ENCODE data around the gene FGGY.

The FGGY gene

GRCh38 chr1:59322394-59322793, 25.5 kb downstream of the FGGY start:
- no peak for TF ChIP-seq CTCF (IDR thresholded peaks at IDR 0.05; ENCODE audit: low read depth, low read length)
- TF ChIP-seq MYC (IDR thresholded peaks at IDR 0.05; ENCODE audit: low read depth, low read length): no peak
- no peak for TF ChIP-seq MAX (IDR thresholded peaks at IDR 0.05; ENCODE audit: low read depth, low read length)
- TF ChIP-seq POLR2A (IDR thresholded peaks at IDR 0.05; ENCODE audit: extremely low read depth, insufficient read length): no peak
- no peak for DNase-seq (ENCODE audit: low read depth)

GRCh38 chr1:59322814-59323213, 25.9 kb downstream of the FGGY start:
- H3K4me3 ChIP-seq (ENCODE audit: low read depth, low read length): no peak overlapping the region
- no peak for TF ChIP-seq POLR2A (IDR thresholded peaks at IDR 0.05; ENCODE audit: extremely low read depth, insufficient read length)
- TF ChIP-seq MAX (IDR thresholded peaks at IDR 0.05; ENCODE audit: low read depth, low read length): no peak
- no peak for TF ChIP-seq CTCF (IDR thresholded peaks at IDR 0.05; ENCODE audit: low read depth, low read length)
- TF ChIP-seq MYC (IDR thresholded peaks at IDR 0.05; ENCODE audit: low read depth, low read length): no peak

More at GRCh38 chr1:59322394-59322793, 25.5 kb downstream of the FGGY start:
- no peak overlapping the region for H3K4me3 ChIP-seq (ENCODE audit: low read depth, low read length)

GRCh38 chr1:59323879-59324278, 27.0 kb downstream of the FGGY start:
- no peak overlapping the region for H3K4me3 ChIP-seq (ENCODE audit: low read depth, low read length)
- TF ChIP-seq MAX (IDR thresholded peaks at IDR 0.05; ENCODE audit: low read depth, low read length) (no peak), POLR2A (IDR thresholded peaks at IDR 0.05; ENCODE audit: extremely low read depth, insufficient read length) (no peak), MYC (IDR thresholded peaks at IDR 0.05; ENCODE audit: low read depth, low read length) (no peak), CTCF (IDR thresholded peaks at IDR 0.05; ENCODE audit: low read depth, low read length) (no peak)
- DNase-seq (ENCODE audit: low read depth): no peak

More at GRCh38 chr1:59322814-59323213, 25.9 kb downstream of the FGGY start:
- no peak for DNase-seq (ENCODE audit: low read depth)

- no peak for DNase-seq (ENCODE audit: low read depth)
- H3K4me3 ChIP-seq (ENCODE audit: low read depth, low read length): no peak overlapping the region
- TF ChIP-seq MAX (IDR thresholded peaks at IDR 0.05; ENCODE audit: low read depth, low read length) (no peak), MYC (IDR thresholded peaks at IDR 0.05; ENCODE audit: low read depth, low read length) (no peak), CTCF (IDR thresholded peaks at IDR 0.05; ENCODE audit: low read depth, low read length) (no peak), POLR2A (IDR thresholded peaks at IDR 0.05; ENCODE audit: extremely low read depth, insufficient read length) (no peak)
These were observed 31.5 kb downstream of the FGGY start for GRCh38 chr1:59328353-59328752.

GRCh38 chr1:59329412-59330053, 32.6 kb downstream of the FGGY start:
- H3K4me3 ChIP-seq (ENCODE audit: low read depth, low read length): no peak overlapping the region
- TF ChIP-seq MAX (IDR thresholded peaks at IDR 0.05; ENCODE audit: low read depth, low read length): no peak
- TF ChIP-seq POLR2A (IDR thresholded peaks at IDR 0.05; ENCODE audit: extremely low read depth, insufficient read length): no peak
- TF ChIP-seq CTCF (IDR thresholded peaks at IDR 0.05; ENCODE audit: low read depth, low read length): no peak
- TF ChIP-seq MYC (IDR thresholded peaks at IDR 0.05; ENCODE audit: low read depth, low read length): no peak
- DNase-seq (ENCODE audit: low read depth): no peak
